CD14-positive monocyte (primary cell): ENCODE data around the gene LDAH. TPM values are rescaled to one million over a fixed set of nuclear protein-coding genes. Genes with fewer than 3 reads are reported as not detected.

ENCODE experiments used
- DNase-seq, 3 donors: peaks; one replicate each; pipeline ENCODE4 v3.0.0-alpha.2; 2011 to 2022
- H2AFZ ChIP-seq: 2 replicates; pipeline ENCODE4 v1.6.0; 2012; ENCODE audit warnings: mild to moderate bottlenecking, low read depth, low read length, inconsistent platforms; ENCODE audit not compliant: insufficient read depth, poor library complexity, severe bottlenecking
- H3K27ac ChIP-seq, 2 donors: 1 replicate in 1 of 2; 2 replicates in 1 of 2; pipeline ENCODE4 v1.5.1; 2012 to 2013; ENCODE audit warnings: low read length in 2 of 2, control low read depth in 1 of 2, inconsistent platforms in 1 of 2, low read depth in 1 of 2, mild to moderate bottlenecking in 1 of 2
- H3K27me3 ChIP-seq, 2 donors: one replicate each; pipeline versions ENCODE4 v1.6.0 to v1.6.1; 2011 to 2013; ENCODE audit warnings: low read length in 2 of 2; ENCODE audit not compliant: control insufficient read depth in 2 of 2, insufficient read depth in 2 of 2
- H3K36me3 ChIP-seq, 2 donors: replicated peaks in 1 of 2; 1 replicate in 1 of 2; 2 replicates in 1 of 2; pipeline versions ENCODE4 v1.5.1 to v1.6.1; 2012 to 2013; ENCODE audit warnings: low read length in 2 of 2, control low read depth in 1 of 2, inconsistent platforms in 1 of 2, mild to moderate bottlenecking in 1 of 2; ENCODE audit not compliant: insufficient read depth in 2 of 2, control insufficient read depth in 1 of 2
- H3K4me1 ChIP-seq, 2 donors: 1 replicate in 1 of 2; 2 replicates in 1 of 2; pipeline versions ENCODE4 v1.5.1 to v1.6.1; 2012 to 2013; ENCODE audit warnings: low read length in 2 of 2, control low read depth in 1 of 2, inconsistent platforms in 1 of 2, mild to moderate bottlenecking in 1 of 2, moderate library complexity in 1 of 2; ENCODE audit not compliant: insufficient read depth in 2 of 2, control insufficient read depth in 1 of 2
- H3K4me2 ChIP-seq: replicated peaks from 2 replicates; pipeline ENCODE3; 2012; ENCODE audit warnings: low read length, moderate library complexity, mild to moderate bottlenecking; ENCODE audit not compliant: poor library complexity, severe bottlenecking; ENCODE audit errors: extremely low read depth
- H3K4me3 ChIP-seq, 3 experiments: fragments of 200-600 bp in 1 of 3; sonication (generic) in 1 of 3; replicated peaks in 1 of 3; 1 replicate in 2 of 3; 2 replicates in 1 of 3; pipeline ENCODE4 v1.5.1; 2011 to 2013; ENCODE audit warnings: low read length in 3 of 3, mild to moderate bottlenecking in 3 of 3, control low read depth in 2 of 3, low read depth in 2 of 3, inconsistent platforms in 1 of 3, moderate library complexity in 1 of 3
- H3K79me2 ChIP-seq: 2 replicates; pipeline ENCODE4 v1.6.0; 2012; ENCODE audit warnings: mild to moderate bottlenecking, control low read depth, inconsistent platforms, low read length, moderate library complexity; ENCODE audit not compliant: insufficient read depth
- H3K9ac ChIP-seq: 2 replicates; pipeline ENCODE4 v1.6.0; 2017; ENCODE audit warnings: low read length, mild to moderate bottlenecking; ENCODE audit not compliant: insufficient read depth, poor library complexity, severe bottlenecking
- H3K9me3 ChIP-seq, 2 donors: replicated peaks in 1 of 2; 1 replicate in 1 of 2; 2 replicates in 1 of 2; pipeline versions ENCODE4 v1.5.1 to v1.6.1; 2012 to 2013; ENCODE audit warnings: low read length in 2 of 2, control low read depth in 1 of 2; ENCODE audit not compliant: control insufficient read depth in 1 of 2, insufficient read depth in 1 of 2
- H4K20me1 ChIP-seq: 2 replicates; pipeline ENCODE4 v1.6.0; 2012; ENCODE audit warnings: mild to moderate bottlenecking, low read length, control low read depth, moderate library complexity; ENCODE audit not compliant: insufficient read depth
- H3K27ac Mint-ChIP-seq, 7 donors: one replicate each; pipeline ENCODE4 v1.8.0; 2020; ENCODE audit warnings: mild to moderate bottlenecking in 7 of 7, mixed read lengths in 7 of 7, moderate library complexity in 6 of 7, inconsistent platforms in 2 of 7
- H3K27me3 Mint-ChIP-seq, 3 donors: one replicate each; pipeline ENCODE4 v1.8.0; 2021 to 2022; ENCODE audit warnings: low read depth in 3 of 3, mild to moderate bottlenecking in 3 of 3, mixed read lengths in 3 of 3, moderate library complexity in 3 of 3, inconsistent platforms in 1 of 3
- H3K36me3 Mint-ChIP-seq, 2 donors: one replicate each; pipeline ENCODE4 v1.8.0; 2020; ENCODE audit warnings: mixed read lengths in 2 of 2, inconsistent platforms in 1 of 2, mild to moderate bottlenecking in 1 of 2
- H3K4me1 Mint-ChIP-seq: one replicate; pipeline ENCODE4 v1.8.0; 2020; ENCODE audit warnings: mild to moderate bottlenecking, mixed read lengths
- H3K4me3 Mint-ChIP-seq, 2 donors: one replicate each; pipeline ENCODE4 v1.8.0; 2020; ENCODE audit warnings: mild to moderate bottlenecking in 2 of 2, mixed read lengths in 2 of 2, moderate library complexity in 1 of 2
- H3K9me3 Mint-ChIP-seq, 7 donors: one replicate each; pipeline ENCODE4 v1.8.0; 2020 to 2022; ENCODE audit warnings: mixed read lengths in 7 of 7, mild to moderate bottlenecking in 6 of 7, moderate library complexity in 6 of 7, inconsistent platforms in 2 of 7
- CTCF ChIP-seq: fragments of 200-600 bp; IDR thresholded peaks from one replicate; pipeline ENCODE4 v1.8.0; 2022; ENCODE audit warnings: antibody characterized with exemption, mild to moderate bottlenecking
- WGBS: methylation state at CpG from one replicate; pipeline ENCODE4 v1.1.5; 2013; ENCODE audit warnings: missing lambda C conversion rate; ENCODE audit not compliant: insufficient coverage; 5-methylcytosine and 5-hydroxymethylcytosine counted together
- intact Hi-C, 2 donors: fragments of 100-400 bp; cut with micrococcal nuclease; formaldehyde crosslinking; loops; one replicate each; pipeline versions ENCODE4 v1.15.0 to v1.15.1; 2023
- polyA plus RNA-seq, 3 donors: library from polyadenylated mRNA; depleted of rRNA in 1 of 3; unstranded in 2 of 3; stranded (reverse) in 1 of 3; fragments of 300-500 nt in 2 of 3; fragments of >200 nt in 1 of 3; fragmentation: Illumina TruSeq in 2 of 3; gene quantifications; 1 replicate in 2 of 3; 2 replicates in 1 of 3; pipeline ENCODE4 v1.2.3, GENCODE V29; 2012 to 2021

Gene LDAH
- polyA plus RNA-seq, 3 donors: 3.7 to 5.7 (median 5.0) TPM

DNA sequence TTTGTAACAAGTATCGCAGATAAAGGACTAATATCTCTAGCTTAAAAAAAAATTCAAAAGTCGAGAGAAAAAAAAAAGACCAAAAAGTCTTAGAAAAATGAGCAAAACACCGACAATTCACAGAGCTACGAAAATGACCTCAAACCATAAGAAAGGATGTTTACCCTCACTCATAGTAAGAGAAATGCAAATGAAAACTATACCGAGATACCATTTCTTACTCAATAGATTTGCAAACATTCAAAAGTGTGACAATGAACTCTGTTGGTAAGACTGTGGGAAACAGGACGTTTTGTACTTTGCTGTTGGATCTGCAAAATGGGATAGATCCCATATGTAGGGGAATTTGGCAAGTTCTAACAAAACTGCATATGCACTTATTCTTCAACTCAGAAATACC is 39.9 kb upstream of the LDAH start:
- no CpG with 5 or more reads among the region's 6 CpGs for WGBS
- no peaks in the 10 kb centered on the region for H3K36me3 Mint-ChIP-seq
- no peaks in the 10 kb centered on the region for H3K4me1 Mint-ChIP-seq

GRCh38 chr2:20855456-20855855 is 32.6 kb upstream of the LDAH start:
- H3K4me1 ChIP-seq: no peaks in the 10 kb centered on the region
- no peaks in the 10 kb centered on the region for H3K79me2 ChIP-seq
- 80% methylated on average over 1 of the region's 4 CpGs for WGBS
- no peak overlapping the region for H3K4me2 ChIP-seq
- H2AFZ ChIP-seq: no peak overlapping the region
- Mint-ChIP-seq H3K36me3 (no peaks in the 10 kb centered on the region), H3K4me3 (no peak overlapping the region), H3K4me1 (no peaks in the 10 kb centered on the region), H3K9me3 (peaks cover 0 to 2% (median 0%) of the 10 kb centered on the region in 7 donors), H3K27me3 (peaks cover 2 to 4% (median 2%) of the 10 kb centered on the region in 3 donors), H3K27ac (no peak overlapping the region)
- no peak overlapping the region for H3K27ac ChIP-seq
- no peak for DNase-seq
- H3K4me3 ChIP-seq: no peak overlapping the region
- no peaks in the 10 kb centered on the region for H4K20me1 ChIP-seq
- no peak for TF ChIP-seq CTCF
- no peaks in the 10 kb centered on the region for H3K36me3 ChIP-seq
- H3K9ac ChIP-seq: no peak overlapping the region
- intact Hi-C loops: no loop called here
- no peaks in the 10 kb centered on the region for H3K27me3 ChIP-seq
- no peaks in the 10 kb centered on the region for H3K9me3 ChIP-seq

More for the DNA sequence above, 39.9 kb upstream of the LDAH start:
- no peaks in the 10 kb centered on the region for H3K27me3 Mint-ChIP-seq
- TF ChIP-seq CTCF: no peak
- no peak overlapping the region for H3K27ac Mint-ChIP-seq
- Histone ChIP-seq H3K9me3 (no peaks in the 10 kb centered on the region), H4K20me1 (no peaks in the 10 kb centered on the region), H3K9ac (no peak overlapping the region), H3K79me2 (no peaks in the 10 kb centered on the region), H3K27me3 (peaks cover 0 to 2% of the 10 kb centered on the region in 2 donors), H3K4me3 (no peak overlapping the region), H2AFZ (no peak overlapping the region), H3K4me2 (no peak overlapping the region), H3K36me3 (no peaks in the 10 kb centered on the region), H3K27ac (no peak overlapping the region), H3K4me1 (no peaks in the 10 kb centered on the region)
- no peak for DNase-seq
- H3K4me3 Mint-ChIP-seq: no peak overlapping the region
- H3K9me3 Mint-ChIP-seq: peaks cover 0 to 2% (median 0%) of the 10 kb centered on the region in 7 donors
- intact Hi-C loops: no loop called here
